Natural killer cell (primary cell): ENCODE measurements around the gene BIRC7. TPM values are rescaled to one million over a fixed set of nuclear protein-coding genes. Genes with fewer than 3 reads are reported as not detected.

Source experiments
- ATAC-seq, 3 donors: fragments of 150-1000 bp in 2 of 3; fragments of 200-7000 bp in 1 of 3; cut with Tn5 transposase; 1 replicate in 1 of 3; 2 replicates in 2 of 3; pipeline ENCODE4 v1.10.0; 2021; ENCODE audit warnings: mild to moderate bottlenecking in 2 of 3, moderate library complexity in 2 of 3
- DNase-seq, 2 donors: peaks; one replicate each; pipeline versions ENCODE4 v3.0.0 to v3.0.0-alpha.2; 2013 to 2021; ENCODE audit warnings: mixed read lengths in 1 of 2
- H3K27ac ChIP-seq: one replicate; pipeline ENCODE4 v1.5.1; 2013; ENCODE audit warnings: mild to moderate bottlenecking, low read length
- H3K27me3 ChIP-seq: one replicate; pipeline ENCODE4 v1.6.1; 2013; ENCODE audit warnings: low read length; ENCODE audit not compliant: control insufficient read depth, insufficient read depth
- H3K36me3 ChIP-seq: one replicate; pipeline ENCODE4 v1.6.1; 2013; ENCODE audit warnings: low read length; ENCODE audit not compliant: control insufficient read depth, insufficient read depth
- H3K4me1 ChIP-seq: one replicate; pipeline ENCODE4 v1.6.1; 2013; ENCODE audit warnings: low read length; ENCODE audit not compliant: control insufficient read depth, insufficient read depth
- H3K4me3 ChIP-seq: one replicate; pipeline ENCODE4 v1.5.1; 2013; ENCODE audit warnings: low read length
- H3K9me3 ChIP-seq: one replicate; pipeline ENCODE4 v1.6.1; 2013; ENCODE audit warnings: low read length; ENCODE audit not compliant: control insufficient read depth, insufficient read depth
- H3K27ac Mint-ChIP-seq, 2 donors: one replicate each; pipeline ENCODE4 v1.8.0; 2022; ENCODE audit warnings: mild to moderate bottlenecking in 2 of 2, mixed read lengths in 2 of 2, moderate library complexity in 1 of 2
- H3K27me3 Mint-ChIP-seq, 2 donors: one replicate each; pipeline ENCODE4 v1.8.0; 2022; ENCODE audit warnings: low read depth in 2 of 2, mixed read lengths in 2 of 2
- H3K36me3 Mint-ChIP-seq: one replicate; pipeline ENCODE4 v1.8.0; 2022; ENCODE audit warnings: mixed read lengths
- H3K4me1 Mint-ChIP-seq, 2 donors: one replicate each; pipeline ENCODE4 v1.8.0; 2022; ENCODE audit warnings: mixed read lengths in 2 of 2
- H3K4me3 Mint-ChIP-seq: one replicate; pipeline ENCODE4 v1.8.0; 2022; ENCODE audit warnings: mild to moderate bottlenecking, moderate library complexity, mixed read lengths
- H3K9me3 Mint-ChIP-seq, 2 donors: one replicate each; pipeline ENCODE4 v1.8.0; 2022; ENCODE audit warnings: mixed read lengths in 2 of 2
- WGBS: methylation state at CpG from one replicate; pipeline ENCODE4 v1.1.7; 2013; ENCODE audit warnings: missing lambda C conversion rate; ENCODE audit not compliant: insufficient coverage; 5-methylcytosine and 5-hydroxymethylcytosine counted together
- intact Hi-C: fragments of 100-400 bp; cut with micrococcal nuclease; formaldehyde crosslinking; loops from one replicate; pipeline ENCODE4 v1.14.2; 2022
- total RNA-seq, 4 donors: library from RNA; stranded (reverse); fragments of 120-200 nt in 1 of 4; gene quantifications; one replicate each; pipeline versions ENCODE4 v1.2.3 to v1.2.4, GENCODE V29; 2013 to 2022
- TF ChIP-seq, protein P1 (sequence below): fragments of 200-600 bp; IDR thresholded peaks from one replicate; pipeline ENCODE4 v1.8.0; 2022; ENCODE audit warnings: antibody characterized with exemption

Gene BIRC7
- total RNA-seq, 3 donors from 2014 or later (not counting 1 experiment from before 2014, with no cell fraction given), result not detected

- ATAC-seq (no peak), DNase-seq (peak in 1 of 2 donors; percentile 33)
- Mint-ChIP-seq H3K4me1 (peaks cover 35 to 41% of the 10 kb centered on the region in 2 donors), H3K4me3 (peak overlapping the region; percentile 90), H3K36me3 (no peaks in the 10 kb centered on the region), H3K27me3 (peaks cover 0 to 10% of the 10 kb centered on the region in 2 donors), H3K27ac (peak overlapping the region; percentile 84 to 90), H3K9me3 (no peaks in the 10 kb centered on the region)
- peaks cover 35% of the 10 kb centered on the region for H3K4me1 ChIP-seq
- peak overlapping the region; percentile 74 for H3K27ac ChIP-seq
- WGBS, result 87% methylated on average over 13 of the region's 13 CpGs
- H3K27me3 ChIP-seq, result no peaks in the 10 kb centered on the region
- TF ChIP-seq, protein P1, sequence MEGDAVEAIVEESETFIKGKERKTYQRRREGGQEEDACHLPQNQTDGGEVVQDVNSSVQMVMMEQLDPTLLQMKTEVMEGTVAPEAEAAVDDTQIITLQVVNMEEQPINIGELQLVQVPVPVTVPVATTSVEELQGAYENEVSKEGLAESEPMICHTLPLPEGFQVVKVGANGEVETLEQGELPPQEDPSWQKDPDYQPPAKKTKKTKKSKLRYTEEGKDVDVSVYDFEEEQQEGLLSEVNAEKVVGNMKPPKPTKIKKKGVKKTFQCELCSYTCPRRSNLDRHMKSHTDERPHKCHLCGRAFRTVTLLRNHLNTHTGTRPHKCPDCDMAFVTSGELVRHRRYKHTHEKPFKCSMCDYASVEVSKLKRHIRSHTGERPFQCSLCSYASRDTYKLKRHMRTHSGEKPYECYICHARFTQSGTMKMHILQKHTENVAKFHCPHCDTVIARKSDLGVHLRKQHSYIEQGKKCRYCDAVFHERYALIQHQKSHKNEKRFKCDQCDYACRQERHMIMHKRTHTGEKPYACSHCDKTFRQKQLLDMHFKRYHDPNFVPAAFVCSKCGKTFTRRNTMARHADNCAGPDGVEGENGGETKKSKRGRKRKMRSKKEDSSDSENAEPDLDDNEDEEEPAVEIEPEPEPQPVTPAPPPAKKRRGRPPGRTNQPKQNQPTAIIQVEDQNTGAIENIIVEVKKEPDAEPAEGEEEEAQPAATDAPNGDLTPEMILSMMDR, result no peak
- intact Hi-C loops, result loop anchor here (2.0 kb wide), 1 partner anchor 56 kb away; the partner anchor contains the start of gene ARFGAP1
- no peaks in the 10 kb centered on the region for H3K9me3 ChIP-seq
- peak overlapping the region; percentile 57 for H3K4me3 ChIP-seq
- peaks cover 16% of the 10 kb centered on the region for H3K36me3 ChIP-seq
Measured at GRCh38 chr20:63216849-63217471, 18.7 kb upstream of the BIRC7 start.

DNA sequence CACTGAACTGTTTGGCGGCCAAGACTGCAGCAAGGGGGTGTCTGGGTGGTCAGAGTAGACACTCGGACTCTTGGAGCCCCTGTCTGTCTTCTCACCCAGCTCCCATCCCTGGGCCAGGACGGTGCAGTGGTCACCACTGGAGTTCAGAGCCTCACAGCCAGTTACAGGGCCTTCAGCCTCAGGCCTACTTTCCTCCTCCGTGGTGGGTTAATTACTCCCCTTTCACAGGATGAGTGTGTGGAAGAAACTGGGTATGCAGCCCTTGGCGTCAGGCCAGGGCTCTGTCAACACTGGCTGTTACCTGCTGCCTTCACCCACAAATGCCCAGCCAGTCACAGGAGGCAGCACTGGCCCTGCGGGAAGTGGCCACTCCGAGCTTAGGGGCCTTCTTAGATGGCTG lies 18.0 kb upstream of the BIRC7 start:
- H3K4me3 ChIP-seq, result no peak overlapping the region
- H3K9me3 ChIP-seq, result no peaks in the 10 kb centered on the region
- WGBS, result 95% methylated on average over 6 of the region's 7 CpGs
- intact Hi-C loops, result loop anchor here (2.0 kb wide), 1 partner anchor 55 kb away; the partner anchor contains the start of gene ARFGAP1
- DNase-seq (no peak), ATAC-seq (no peak)
- H3K27ac ChIP-seq, result no peak overlapping the region
- H3K4me3 Mint-ChIP-seq, result no peak overlapping the region
- H3K27ac Mint-ChIP-seq, result peak overlapping the region in 1 of 2 donors; percentile 90
- peaks cover 28% of the 10 kb centered on the region for H3K4me1 ChIP-seq
- H3K36me3 ChIP-seq, result peaks cover 9% of the 10 kb centered on the region
- no peaks in the 10 kb centered on the region for H3K36me3 Mint-ChIP-seq
- no peaks in the 10 kb centered on the region for H3K9me3 Mint-ChIP-seq
- no peaks in the 10 kb centered on the region for H3K27me3 ChIP-seq
- peaks cover 27 to 34% of the 10 kb centered on the region in 2 donors for H3K4me1 Mint-ChIP-seq
- TF ChIP-seq, protein P1, result no peak
- H3K27me3 Mint-ChIP-seq, result peaks cover 0 to 10% of the 10 kb centered on the region in 2 donors

GRCh38 chr20:63218701-63219446 lies 16.8 kb upstream of the BIRC7 start:
- Mint-ChIP-seq H3K36me3 (no peaks in the 10 kb centered on the region), H3K4me3 (no peak overlapping the region), H3K27ac (no peak overlapping the region), H3K4me1 (peaks cover 16 to 22% of the 10 kb centered on the region in 2 donors), H3K27me3 (peaks cover 0 to 10% of the 10 kb centered on the region in 2 donors), H3K9me3 (no peaks in the 10 kb centered on the region)
- intact Hi-C loops, result no loop called here
- peaks cover 3% of the 10 kb centered on the region for H3K36me3 ChIP-seq
- H3K4me3 ChIP-seq, result no peak overlapping the region
- no peaks in the 10 kb centered on the region for H3K27me3 ChIP-seq
- 83% methylated on average over 13 of the region's 13 CpGs for WGBS
- ATAC-seq (no peak), DNase-seq (no peak)
- no peak overlapping the region for H3K27ac ChIP-seq
- no peaks in the 10 kb centered on the region for H3K9me3 ChIP-seq
- peaks cover 20% of the 10 kb centered on the region for H3K4me1 ChIP-seq
- TF ChIP-seq, protein P1, result no peak
